Activated CD8-positive, alpha-beta memory T cell treated with anti-CD3 and anti-CD28 coated beads, Interleukin-2, amount 50 U/mL, for 1 hour (primary cell): ENCODE data around the gene SGPL1.

ENCODE experiments used
- DNase-seq: peaks from one replicate; pipeline ENCODE4 v3.0.0-alpha.2; 2020; ENCODE audit errors: extremely low read depth

SGPL1 gene

DNA sequence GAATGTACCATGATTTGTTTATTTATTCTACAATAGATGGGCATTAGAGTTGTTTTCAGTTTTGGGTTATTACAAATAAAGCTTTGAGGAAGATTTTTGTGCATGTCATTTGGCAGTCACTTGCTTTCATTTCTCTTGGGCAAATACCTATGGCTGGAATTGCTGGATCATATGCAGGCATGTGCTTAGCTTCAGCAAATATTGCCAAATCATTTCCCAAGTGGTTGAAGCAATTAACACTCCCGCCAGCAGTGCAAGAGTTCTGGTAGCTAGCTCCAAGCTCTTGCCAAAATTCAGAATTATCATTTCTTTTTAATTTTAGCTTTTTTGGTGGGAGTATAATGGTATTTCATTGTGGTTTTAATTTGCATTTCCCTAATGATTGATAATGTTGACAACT is 105.5 kb downstream of the SGPL1 start:
- no peak for DNase-seq

DNA sequence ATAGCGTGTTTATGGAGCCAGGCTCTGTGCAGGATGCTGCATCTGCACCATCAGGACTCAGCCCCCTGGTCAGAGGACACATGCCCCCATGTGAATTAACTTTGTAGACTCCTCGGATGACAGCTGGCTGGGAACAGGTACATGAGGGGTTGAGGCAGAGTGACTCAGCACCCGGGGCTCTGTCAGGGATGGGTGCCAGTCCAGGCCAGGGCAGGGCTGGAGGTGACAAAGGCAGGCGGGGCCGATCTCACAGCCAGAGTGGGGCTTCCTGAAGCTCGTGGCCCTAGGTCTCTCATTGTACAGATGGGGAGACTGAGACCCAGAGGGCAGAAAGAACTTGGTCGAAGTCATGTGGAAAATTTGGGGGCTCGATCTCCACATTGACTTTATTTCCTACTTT is 107.9 kb downstream of the SGPL1 start:
- no peak for DNase-seq

DNA sequence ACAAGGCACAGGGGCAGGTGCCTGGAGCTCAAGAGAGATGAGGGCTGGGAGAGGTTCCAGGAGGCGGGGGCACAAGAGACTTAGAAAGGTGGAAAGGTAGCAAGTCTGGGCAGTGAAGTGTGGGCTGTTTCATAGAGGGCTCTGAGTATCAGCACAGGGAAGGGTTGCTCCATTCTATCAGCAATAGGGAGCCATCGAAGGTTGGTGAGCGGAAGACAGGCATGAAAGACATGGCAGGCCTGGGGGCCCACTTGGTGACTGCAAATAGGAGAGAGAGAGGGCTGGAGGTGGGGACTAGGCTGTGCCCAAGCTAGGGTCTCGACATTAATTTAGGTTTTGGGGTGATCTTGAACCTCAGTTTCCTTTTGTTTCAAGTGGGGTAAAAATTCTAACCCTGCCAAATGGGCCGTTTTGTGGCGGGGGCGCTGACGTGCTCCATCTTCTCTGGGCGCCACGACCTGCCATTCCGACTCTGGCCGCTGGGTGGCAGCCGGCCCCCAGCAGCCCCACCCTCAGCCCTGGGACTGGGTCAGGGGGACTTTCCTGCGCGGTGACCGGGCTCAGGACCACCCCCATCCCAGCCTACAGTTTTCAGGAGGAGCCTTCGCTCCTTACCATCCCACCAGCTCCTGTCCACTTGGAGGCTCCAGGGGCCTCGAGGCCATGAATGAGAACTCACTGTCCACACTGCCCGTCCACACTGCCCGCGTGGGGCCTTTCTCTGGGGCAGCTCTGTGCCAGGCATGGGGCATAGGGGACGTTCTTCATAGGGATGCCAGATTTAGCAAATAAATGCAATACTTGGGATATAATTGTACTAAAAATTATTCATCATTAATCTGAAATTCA is 109.9 kb downstream of the SGPL1 start:
- no peak for DNase-seq

DNA sequence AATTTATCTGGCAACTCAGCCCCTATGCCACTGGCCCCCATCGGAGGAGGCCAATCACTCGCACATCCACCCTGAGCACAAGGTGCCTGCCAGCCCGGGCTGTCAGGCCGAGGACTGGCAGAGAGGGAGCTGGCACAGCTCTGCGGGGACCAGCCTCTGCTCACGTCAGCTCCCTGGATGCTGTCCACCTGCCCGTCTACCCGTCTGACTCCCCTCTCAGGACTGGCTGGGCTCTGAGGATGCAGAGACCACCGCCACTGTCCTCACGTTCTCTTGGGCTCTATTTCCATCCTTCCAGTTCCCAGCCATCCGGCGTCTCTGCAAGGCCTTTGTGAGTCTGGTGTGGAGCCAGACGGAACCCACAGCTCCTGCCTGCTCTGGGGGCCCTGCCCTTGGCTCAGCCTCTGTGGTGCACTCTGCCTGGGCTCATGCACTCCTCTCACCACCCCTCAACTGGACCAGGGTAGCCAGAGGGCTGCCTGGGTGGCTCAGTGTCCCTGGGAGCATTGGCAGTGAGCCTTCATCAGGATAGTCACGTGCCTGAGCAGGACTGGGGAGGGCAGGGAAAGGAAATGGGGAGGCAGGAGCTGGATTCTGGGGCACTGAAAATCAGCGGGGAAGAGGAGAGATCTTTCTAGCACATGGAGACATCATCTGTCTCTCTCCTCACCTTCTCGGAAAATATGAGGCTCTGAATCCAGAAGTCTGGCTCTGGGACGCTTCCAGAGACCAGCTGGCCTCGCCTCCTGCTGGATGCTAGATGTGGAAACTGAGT is 110.7 kb downstream of the SGPL1 start:
- no peak for DNase-seq

DNA sequence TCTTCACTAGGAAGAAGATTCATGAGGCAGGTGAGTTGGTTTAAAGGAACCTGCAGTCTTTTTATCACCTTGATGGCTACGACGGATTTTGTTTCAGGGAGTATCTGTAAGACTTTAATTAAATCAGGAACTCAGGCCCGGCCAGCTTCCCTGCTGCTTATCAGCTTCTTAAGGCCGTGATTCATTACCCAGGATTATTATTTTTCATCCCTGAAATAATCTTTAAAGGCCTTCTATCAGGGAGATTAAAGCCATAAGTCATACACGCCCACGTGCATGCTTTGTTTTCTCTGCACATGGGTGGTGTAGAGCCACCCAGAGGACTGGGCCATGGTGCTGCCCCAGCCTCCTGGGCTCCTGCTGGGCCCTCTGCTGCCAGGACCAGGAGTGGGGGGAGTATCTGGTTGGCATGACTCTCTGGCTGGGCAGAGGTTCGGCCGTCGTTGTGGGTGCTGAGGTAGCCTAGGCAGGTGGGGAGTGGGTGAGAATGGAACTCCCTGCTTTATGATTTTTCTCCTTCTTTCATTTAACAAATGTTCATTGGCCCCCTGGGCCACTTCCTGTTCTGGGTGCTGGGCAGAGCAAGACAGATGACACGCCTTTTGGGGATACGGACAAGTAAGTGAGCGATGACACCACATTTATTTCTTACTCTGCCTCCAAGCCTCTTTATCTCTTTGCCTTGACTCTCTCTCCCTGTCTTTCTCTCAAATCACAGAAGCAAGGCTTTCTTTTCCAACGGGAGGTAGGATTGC is 111.6 kb downstream of the SGPL1 start:
- DNase-seq: no peak

DNA sequence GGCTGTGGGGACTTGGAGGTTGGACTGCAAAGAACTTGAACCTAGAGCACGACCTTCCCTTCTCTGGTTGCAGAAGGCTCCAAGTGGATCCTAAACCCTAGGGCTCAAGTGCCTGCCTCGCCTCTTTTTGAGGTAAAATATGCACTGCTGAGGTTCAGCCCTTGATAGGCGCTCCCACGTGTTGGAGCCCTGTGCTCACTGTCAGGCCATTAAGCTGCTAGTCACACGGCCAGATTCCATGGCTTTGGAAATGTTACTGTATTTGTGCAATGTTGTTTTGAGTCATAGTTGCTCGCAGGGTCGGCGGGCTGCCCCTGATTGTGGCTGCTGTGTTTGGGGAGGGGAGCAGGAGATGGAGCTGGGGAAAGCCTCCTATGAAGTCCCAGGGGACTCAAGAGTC is 112.4 kb downstream of the SGPL1 start:
- no peak for DNase-seq

DNA sequence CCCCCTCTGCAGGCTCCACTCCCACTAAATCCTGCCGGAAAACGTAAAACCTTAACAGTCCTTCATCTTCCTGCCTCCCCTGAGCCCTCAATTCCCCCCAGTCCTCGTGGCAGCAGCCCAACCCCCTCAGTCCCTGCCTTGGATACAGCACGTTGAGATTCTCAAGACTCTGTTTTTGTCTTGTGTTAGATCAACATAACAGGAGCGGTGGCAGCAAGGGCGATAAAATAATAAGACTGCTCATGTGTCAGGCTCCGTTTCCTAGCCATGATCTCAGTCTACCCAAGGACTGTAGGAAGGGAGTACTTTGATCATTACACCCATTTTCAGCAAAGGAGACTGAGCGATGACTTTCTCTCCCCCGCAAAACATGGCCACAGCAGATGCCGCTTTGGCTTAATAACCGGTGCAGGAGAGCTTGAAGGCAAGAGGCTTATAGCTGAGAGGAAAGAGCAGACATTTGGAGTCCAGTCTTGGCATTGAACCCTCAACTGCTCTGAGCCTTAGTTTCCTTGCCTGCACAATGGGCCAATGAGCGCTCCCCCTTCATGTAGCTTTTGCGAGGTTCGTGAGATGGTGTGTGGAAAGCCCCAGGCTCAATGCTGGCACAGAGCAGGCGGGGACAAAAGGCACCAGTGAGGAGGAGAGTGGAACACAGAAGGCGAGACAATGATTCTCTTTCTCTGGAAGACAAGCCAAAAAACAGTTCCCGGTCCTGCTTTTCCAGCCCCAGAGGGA is 114.7 kb downstream of the SGPL1 start:
- DNase-seq: no peak
